GF-D8 (cell line): Measurements from ENCODE around the gene RGS7BP.
"Not testable (repeated sequence)": the region's sequence is repeated elsewhere in the genome, so short reads cannot be mapped to it uniquely, and the experiment has no call there.

Experiments
- DNase-seq: peaks from one replicate; lab custom pipeline; 2025; lab: John Stamatoyannopoulos, UW

The RGS7BP gene

DNA sequence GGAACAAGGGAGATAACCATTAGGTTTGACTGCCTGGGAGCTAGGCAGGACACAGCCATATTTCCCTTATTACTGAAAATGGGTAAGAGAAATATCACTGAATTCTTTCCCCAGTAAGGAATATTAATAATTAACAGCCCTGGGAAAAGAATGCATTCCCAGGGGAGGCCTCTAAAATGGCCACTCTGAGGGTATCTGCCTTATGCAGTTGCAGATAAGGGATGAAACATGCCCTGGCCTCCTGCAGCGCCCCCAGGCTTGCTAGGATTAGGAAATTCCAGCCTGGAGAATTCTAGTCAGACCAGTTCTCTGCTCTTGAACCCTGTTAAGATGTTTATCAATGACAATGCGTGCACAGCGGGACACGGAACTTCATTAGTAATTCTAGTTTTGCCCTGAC is 52.8 kb downstream of the RGS7BP start:
- DNase-seq = not testable (repeated sequence)

DNA sequence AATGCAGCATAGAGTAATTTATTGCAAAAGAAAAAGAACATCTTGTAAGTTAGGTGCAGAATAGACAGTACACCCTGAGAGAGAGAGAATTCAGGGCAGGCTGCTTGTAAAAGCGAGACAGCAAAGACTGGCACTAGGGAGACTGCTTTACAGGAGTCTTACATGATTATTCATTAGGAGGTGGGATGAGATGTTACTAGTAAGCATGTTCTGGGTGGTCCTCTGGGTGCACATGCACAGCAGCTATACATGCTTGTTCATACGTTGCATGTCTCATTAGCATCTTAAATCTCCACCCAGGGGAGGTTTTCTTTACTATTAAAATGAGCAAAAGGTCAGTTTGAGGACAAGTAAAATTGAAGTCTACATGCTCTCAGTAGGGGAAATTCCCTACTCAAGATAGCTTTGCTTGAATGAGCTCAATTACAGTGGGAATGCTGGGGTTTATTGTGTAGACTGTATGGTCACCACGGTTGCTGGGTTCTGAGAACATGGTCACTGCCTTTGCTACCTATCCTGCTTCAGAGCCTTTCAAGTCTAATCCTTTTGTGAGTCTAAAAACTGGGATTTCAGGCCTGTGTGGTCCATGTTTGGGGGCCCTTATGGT is 60.6 kb downstream of the RGS7BP start:
- no peak for DNase-seq

DNA sequence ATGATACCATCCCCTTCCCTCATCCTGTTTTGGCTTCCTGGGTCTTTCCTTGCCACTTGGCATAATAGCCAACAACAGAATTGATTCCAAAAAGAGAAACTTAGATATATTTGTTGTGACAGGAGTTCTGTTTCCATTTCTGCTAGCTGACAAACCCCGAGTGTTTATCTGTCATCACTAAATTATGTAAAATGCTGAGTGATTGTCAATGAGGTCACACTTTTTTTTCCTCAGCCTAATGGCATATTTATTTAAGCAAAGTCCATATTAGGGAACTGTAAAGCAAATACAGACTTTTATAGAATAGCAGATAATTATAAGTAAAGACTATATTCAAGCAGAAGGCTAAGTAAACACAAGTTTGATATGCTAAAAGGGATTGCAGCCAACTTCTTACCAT is 64.0 kb downstream of the RGS7BP start:
- no peak for DNase-seq

DNA sequence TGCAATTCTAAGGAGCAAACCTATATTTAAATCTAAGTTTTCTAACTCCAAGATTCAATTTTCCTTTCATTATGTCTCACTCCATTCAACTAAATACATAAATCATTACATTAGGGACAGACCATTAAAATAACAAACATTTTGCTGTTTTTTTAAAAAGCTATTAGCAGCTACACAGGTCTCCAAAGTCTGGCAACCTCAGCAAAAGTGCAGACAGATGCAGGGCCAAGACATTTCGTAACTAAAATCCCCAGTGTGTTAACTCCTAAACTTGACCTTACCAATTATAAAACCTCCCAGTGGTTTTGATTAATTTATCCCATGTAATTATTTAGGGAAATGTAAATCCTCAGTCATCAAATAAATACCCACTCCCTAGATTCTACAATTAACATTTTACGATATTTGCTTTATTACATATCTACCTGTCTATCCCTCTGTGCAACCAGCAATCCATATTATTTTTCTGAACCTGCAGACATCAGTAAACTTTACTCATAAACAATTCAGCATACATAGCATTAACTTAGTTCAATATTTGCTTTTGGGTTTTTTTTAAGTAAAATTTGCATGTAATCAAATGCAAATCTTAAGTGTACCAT is 64.7 kb downstream of the RGS7BP start:
- DNase-seq = no peak

DNA sequence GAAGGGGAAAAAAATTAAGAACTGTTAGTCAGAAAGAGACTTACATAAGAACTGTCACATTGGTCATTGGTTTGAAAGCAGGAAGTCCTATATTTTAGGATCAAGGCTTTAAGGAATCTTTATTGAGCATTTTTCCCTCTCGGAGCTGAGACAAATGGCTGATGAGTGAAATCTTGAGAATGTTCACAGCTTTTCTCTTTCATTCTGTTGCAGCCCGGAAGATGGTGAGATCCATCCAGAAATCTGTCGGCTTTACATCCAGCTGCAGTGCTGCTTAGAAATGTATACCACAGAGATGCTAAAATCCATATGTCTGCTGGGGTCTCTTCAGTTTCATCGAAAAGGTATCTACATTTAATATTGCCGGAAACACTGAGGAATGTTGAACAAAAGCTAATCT is 69.7 kb downstream of the RGS7BP start:
- DNase-seq = no peak

DNA sequence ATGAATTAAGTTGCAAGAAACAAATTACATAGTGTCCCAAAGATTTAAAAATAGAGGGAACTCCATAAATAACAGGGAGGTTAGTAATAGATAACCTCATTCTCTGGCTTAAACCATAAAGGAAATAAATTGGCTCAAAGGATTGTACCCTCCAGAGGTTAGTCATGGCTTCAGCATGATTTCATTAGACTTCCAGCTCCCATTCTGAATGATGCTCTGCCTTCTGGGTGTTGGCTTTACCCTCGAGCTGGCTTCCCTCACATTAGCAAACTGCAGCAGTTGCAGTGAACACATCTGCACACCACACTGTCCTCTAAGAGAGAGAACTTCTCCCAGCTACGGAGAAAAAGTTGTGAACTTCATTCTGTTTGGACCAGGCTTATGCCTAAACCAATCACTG is 70.4 kb downstream of the RGS7BP start:
- no peak for DNase-seq

DNA sequence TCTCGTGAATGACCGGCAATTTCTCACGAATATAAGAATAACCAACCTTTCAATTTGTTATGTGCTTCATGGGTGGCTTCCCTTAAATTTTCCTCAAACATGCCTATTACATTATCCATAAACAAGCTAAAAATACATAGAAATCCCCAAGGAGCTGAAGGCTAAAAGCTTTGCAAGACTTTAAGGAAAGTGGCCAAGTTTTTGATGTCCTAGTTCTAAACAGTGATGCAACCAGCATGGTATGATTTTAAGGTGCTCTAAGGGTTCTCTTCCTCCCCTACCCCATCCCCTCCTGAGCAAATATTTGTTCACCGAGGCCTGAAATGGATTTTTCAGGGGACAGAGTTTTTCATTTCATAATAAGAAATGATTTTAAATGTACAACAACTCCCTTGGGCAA is 79.8 kb downstream of the RGS7BP start:
- DNase-seq = no peak

DNA sequence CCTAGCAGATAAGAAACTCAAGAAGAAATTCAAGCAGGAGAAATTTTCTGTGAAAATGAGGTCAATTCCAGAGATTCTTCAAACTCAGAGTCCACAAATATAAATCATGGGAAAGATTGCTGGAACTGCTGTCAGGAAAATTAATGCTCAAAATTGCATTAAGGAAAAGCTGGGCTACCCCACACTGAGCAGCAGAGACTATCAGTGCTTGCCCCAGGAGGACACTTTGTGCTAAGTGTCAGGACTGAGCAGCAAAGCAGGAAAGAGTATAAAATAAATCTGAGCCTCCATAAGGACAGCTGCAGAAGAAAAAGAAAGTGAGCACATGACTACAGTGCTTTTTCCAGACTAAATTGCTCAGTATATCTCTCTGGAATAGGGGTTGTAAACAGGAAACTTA is 81.6 kb downstream of the RGS7BP start:
- DNase-seq = no peak

DNA sequence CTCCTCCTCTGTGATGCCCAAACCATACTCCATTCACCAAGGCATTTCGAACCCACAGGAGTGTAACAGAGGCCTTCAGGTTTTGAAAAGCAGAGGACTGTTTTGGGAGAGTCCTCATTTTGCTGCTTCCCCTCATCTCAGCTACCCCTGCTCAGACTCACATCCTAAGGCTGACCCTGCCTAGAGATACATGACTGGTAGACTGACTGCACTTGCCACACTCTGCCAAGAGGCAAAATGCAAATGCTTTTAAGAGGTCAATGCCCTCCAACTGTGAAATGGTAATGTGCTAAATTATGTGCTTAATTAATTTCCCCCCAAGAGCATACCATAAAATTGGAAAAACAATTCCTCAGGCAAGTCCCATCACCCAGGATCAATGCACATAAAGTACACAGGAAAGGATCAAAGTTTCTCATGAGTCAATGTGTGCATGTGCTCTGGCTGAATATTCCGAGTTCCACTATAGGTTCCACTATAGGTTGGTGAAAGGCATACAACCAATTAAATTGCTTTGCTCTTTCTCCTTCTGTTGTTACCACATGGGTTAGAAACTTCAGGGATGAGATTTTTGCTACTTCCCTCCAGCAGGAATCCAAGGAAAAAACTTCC is 87.0 kb downstream of the RGS7BP start:
- DNase-seq = no peak

DNA sequence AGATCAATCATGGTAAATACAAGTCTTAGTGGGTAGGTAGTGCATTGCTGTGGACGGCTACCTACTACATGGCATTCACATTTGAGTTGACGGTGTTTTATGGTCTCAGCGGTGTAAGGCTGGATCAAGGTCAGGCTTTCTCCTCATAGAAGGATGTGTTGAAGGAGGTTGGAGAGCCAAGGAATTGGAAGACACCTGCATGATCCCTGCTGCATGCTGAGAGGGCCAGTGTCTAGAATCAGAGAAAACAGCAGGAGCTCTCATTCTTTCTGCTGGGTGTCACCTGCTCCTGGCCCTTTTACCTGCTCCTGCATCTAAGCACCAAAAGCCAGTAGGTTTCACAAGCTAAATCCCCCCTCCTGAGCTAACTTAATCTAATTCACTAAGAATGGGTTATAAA is 88.2 kb downstream of the RGS7BP start:
- DNase-seq = no peak

DNA sequence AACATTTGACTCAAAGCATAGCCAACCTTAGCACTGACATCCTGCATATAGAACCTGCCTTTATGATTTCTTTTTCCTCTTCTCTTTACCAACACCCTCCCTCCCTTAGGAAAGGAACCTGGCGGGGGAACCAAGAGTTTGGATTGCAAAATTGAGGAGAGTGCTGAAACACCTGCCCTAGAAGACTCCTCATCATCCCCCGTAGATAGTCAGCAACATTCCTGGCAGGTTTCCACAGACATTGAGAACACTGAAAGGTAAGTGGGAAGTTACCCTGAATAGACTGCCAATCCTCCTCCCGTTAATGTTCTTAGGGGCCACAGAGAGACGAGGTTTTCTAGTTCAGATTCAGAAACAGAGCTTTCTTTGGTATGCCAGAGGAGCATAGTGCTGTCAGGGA is 88.8 kb downstream of the RGS7BP start:
- no peak for DNase-seq

DNA sequence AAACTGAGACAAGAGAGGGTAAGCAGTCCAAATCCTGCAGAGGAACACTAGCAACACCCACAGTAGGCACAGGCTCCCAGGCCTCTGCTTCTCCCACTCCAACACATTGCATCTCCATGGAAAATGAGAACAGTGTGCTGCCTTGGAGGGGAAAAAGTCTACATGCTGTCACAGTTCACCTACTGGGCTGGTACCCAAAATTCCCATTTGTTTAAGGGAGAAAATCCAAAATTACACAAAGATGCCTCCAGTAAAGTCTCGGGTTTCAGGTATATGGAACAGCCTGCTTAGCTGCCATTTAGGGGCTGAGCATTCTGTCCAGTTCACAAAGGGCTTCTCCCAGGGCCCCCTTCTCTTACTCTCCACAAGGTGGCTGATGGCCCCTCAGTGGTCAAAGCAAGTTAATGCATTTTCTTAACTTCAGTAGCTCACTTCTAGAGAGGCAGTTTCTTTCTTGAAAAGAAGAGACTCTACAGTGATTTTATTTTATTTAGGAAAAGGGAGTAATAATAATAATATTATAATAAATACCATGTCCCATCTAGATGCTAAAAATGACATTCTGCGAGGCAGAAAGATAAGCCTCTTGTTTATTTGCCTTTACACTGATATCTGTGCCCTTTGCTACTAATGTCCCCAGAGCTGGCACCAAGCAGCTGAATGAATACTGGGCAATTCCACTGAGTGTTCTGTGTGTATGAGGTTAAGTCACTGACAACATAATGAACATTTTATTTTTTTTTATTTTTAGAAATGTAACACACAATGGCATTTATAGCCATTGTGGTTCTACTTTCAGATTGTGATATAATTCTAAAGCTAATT is 89.4 kb downstream of the RGS7BP start:
- DNase-seq = no peak

DNA sequence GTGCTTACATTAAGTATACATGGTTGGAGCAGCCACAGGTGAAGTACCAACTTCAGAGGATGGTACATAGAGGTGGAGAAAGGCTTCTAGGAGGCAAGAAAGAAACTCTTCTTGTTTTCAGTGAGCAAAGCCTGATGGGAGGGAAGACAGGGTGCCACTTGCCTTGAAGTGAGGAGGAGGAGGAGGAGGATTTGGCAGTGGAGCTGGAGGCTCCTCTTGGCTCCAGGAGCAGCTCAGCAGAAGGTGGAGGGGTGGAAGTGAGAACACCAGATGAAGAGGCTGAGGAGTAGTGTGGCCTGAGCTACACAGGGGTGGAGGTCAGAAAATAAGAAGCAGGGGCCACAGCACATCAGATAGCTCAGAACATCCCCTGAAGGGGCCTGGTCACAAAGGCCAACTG is 93.4 kb downstream of the RGS7BP start:
- DNase-seq = no peak

DNA sequence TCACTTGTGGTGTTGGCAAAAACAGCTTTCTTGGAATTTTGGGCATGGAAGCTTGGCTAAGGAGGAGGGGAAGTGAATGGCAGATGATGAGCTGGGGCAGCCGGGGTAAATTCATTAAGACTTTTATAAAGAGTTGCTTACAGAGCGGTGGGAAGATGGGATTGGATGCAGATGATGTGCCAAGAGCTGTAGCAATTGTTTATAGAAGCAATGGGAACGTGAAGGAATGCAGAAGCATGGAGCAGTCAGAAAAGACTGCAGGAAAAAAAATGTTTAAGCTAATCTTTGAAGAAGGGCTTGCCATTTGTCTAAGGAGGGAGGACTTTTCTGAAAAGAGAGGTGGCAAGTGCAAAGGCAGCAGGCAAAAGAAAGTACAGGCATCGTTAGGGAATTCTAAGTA is 97.9 kb downstream of the RGS7BP start:
- no peak for DNase-seq

DNA sequence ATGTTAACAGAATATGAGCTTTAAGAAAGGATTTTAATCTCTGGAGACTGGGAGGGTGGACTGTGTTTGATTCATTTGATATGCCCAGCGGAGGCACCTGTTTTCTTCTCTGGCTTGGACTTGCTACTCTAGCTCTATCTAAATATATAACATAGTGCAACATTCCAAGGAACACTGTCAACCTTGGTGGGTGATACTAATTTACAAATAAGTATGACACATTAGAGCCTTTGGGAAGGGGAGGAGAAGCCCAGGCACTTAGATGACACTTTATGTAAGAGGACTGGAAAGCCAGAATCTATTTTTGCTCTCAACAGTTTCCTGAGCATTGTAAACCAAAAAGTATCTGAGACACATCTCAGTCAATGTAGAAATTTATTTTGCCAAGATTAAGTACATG is 101.1 kb downstream of the RGS7BP start:
- no peak for DNase-seq

DNA sequence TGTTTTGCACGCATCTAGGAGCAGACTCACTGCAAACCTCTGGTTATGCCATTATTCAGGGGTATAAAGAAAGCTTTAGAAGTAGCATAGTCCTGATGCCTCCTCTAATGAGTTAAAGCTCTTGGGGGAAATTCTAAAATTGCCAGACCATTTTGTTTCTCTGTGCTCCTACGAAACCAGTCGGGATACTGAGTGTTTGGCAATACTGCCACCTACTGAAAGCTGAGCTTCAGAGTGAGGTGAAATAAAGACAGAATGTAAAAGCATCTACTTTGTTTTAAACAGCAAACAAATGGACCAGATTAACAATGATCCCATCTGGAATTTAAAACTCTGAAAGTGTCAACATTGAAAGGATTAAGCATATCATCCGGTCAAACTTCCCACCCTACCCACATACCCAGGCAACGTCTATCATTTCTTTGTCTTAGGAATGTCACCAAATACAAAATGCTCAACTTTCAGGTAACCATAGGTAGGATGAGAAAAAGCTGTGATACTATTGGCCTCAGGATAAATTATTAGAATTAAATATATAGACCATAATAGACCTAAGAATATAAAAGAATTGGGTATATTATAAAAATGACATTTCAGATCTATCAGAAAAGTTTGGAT is 106.6 kb downstream of the RGS7BP start:
- no peak for DNase-seq

DNA sequence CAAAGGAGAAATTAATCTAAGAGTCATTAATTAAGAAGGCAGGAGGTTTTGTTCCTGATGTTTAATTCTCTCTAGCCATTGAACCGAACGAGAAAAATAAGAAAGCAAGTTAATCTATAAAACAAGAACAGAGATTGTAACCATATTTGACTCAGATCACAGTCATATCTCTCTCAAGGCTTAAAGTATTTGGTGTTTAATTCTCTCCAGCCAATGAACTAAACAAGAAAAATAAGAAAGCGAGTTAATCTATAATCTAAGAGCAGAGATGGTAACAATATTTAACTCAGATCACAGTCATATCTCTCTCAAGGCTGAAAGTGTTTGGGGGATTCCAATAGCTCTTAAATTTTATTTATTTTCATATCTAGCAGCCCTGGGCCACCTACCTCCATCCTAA is 110.1 kb downstream of the RGS7BP start:
- no peak for DNase-seq

DNA sequence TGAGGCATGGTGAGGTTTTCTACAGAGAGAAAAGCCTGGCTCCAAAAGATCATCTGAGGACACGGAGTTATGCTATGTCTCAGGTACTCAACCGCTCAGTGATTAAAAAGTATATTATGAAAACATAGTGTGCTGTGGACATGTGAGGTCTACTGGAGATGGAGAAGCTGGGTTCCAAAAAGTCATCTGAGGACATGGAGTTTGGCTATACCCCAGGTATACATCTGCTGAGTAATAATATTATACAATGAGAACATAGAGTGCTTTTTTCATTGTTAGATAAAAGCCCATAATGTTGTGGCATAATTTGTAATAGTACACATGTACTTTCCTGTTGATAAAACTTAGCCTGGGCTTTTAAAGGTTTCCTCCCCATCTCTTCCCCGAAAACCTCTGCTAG is 113.8 kb downstream of the RGS7BP start:
- no peak for DNase-seq

DNA sequence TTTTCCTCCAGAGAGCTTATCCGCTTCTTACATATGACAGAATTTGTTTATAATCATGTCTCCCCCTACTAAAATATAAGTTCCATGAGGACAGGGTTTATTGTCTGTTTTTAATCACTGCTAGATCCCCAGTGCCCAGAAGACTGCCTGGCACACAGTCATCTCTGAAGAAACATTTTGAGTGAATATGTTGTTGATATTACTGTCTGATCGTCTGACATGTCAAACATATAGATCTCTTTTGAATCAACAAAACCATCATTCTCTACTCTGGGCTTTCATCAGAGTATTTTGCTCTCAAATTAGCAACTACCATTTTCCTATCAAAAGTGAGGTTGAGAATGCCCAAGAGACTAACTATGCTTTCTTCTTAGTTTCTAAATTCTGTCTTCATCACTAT is 117.2 kb downstream of the RGS7BP start:
- no peak for DNase-seq

DNA sequence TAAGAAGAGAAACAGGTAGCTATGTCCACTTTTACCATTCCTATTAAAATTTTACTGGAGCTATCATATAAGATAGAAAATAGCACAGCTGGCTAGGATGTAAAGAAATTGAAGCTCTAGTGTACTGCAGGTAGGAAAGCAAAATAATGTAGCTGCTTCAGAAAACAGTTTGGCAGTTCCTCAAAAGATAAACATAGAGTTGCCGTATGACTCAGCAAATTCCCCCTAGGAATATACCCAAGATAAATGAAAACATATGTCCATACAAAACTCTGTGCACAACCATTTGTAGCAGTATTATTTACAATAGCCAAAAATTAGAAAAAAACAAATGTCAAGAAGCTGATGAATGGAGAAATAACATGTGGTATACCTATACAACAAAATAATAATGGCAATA is 119.9 kb downstream of the RGS7BP start:
- DNase-seq = no peak

DNA sequence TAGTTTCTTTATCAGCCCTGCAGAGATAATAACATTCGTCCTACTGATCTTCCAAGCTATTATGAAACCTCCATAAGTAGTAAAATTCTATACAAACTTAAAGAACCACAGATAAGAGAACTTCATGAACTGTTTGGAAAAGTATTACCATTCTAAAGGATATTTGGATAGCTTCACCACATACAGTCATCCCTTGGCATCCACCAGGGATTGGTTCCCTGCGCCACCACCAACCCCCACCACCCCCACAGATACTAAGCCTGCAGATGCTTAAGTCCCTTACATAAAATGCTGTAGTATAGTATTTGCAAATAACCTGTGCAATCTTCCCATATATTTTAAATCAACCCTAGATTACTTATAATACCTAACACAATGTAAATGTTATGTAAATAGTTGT is 123.1 kb downstream of the RGS7BP start:
- DNase-seq = no peak

DNA sequence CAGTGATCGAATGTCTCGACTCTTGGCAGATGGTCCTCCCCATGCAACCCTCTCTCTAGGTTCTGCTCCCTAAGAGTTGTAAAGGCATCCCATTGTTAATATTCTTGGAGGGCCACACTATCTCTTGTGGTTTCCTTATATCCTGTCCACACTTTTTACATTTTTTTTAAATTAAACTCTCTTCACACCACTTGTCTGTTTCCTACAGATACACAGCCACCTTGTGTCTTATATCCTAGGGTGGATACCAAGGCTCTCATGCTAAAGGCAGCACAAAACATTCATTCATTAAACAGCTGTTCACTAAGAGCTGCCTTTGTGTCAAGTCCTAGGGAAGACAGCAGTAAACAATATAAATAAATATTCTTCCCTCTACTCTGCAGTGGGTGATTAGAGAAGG is 124.0 kb downstream of the RGS7BP start:
- no peak for DNase-seq

DNA sequence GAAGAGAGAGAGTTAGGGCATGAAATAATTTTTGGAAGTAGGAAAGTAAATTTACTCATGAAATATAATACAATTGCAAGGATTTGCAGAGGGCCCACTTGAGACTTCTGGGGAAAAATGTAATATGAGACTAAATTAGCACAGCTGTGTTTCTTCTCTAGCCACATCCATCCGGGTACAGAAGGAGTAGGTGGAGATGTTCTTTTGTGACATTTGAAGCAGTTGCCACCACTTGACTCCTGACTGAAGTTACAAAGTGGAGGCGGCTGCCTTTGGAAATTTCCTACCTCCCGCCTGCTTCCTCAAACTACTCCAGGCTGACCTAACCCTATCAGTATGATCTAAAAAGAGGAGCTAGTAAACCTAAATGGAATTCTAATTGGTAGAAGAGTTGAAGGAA is 126.4 kb downstream of the RGS7BP start:
- no peak for DNase-seq
